Activated CD4-positive, alpha-beta T cell treated with anti-CD3 and anti-CD28 coated beads, Interleukin-2, amount 10 ng/mL, durations not matched to agents 7 days and 5 days (primary cell): ENCODE results near the gene RAB33B. TPM values are rescaled to one million over a fixed set of nuclear protein-coding genes. Genes with fewer than 3 reads are reported as not detected.

ENCODE experiments used
- CTCF ChIA-PET: fragments of 350-600 bp; sonication (Branson Sonifier 250); formaldehyde crosslinking; loops from one replicate; lab custom pipeline; 2021; ENCODE audit warnings: antibody characterized with exemption; lab: Charles Lee
- POLR2A ChIA-PET: fragments of 350-600 bp; sonication (Branson Sonifier 250); formaldehyde crosslinking; loops from one replicate; lab custom pipeline; 2021; ENCODE audit warnings: antibody characterized with exemption; lab: Charles Lee
- DNase-seq: peaks from one replicate; pipeline ENCODE4 v3.0.0-alpha.2; 2020
- H3K27ac Mint-ChIP-seq: one replicate; pipeline ENCODE4 v1.8.0; 2021; ENCODE audit warnings: mild to moderate bottlenecking, moderate library complexity, mixed read lengths
- H3K27me3 Mint-ChIP-seq: one replicate; pipeline ENCODE4 v1.8.0; 2021; ENCODE audit warnings: mixed read lengths
- H3K36me3 Mint-ChIP-seq: one replicate; pipeline ENCODE4 v1.8.0; 2021; ENCODE audit warnings: low read depth, mixed read lengths
- H3K4me1 Mint-ChIP-seq: one replicate; pipeline ENCODE4 v1.8.0; 2021; ENCODE audit warnings: mixed read lengths
- H3K4me3 Mint-ChIP-seq: one replicate; pipeline ENCODE4 v1.8.0; 2021; ENCODE audit warnings: mild to moderate bottlenecking, moderate library complexity, mixed read lengths
- H3K9me3 Mint-ChIP-seq: one replicate; pipeline ENCODE4 v1.8.0; 2021; ENCODE audit warnings: mixed read lengths
- total RNA-seq, 2 experiments: library from RNA; stranded (reverse); gene quantifications; one replicate each; pipeline ENCODE4 v1.2.3, GENCODE V29; 2021

The RAB33B gene
- total RNA-seq, 2 experiments from 2014 or later, result 7.3 TPM

GRCh38 chr4:139499186-139499585 is 45.3 kb downstream of the RAB33B start:
- Mint-ChIP-seq H3K27me3 (no peaks in the 10 kb centered on the region), H3K27ac (no peak overlapping the region), H3K4me1 (peaks cover 8% of the 10 kb centered on the region), H3K36me3 (peaks cover 1% of the 10 kb centered on the region), H3K9me3 (peaks cover 1% of the 10 kb centered on the region), H3K4me3 (no peak overlapping the region)
- CTCF ChIA-PET, result no interaction called here
- no peak for DNase-seq
- POLR2A ChIA-PET, result no interaction called here

- CTCF ChIA-PET, result interaction anchor here (0.6 to 1.2 kb wide), 4 partner anchors 9 to 40 kb away, joined by 3 to 5 read pairs (median 4); no protein-coding TSS in a partner anchor
- no peak overlapping the region for H3K27ac Mint-ChIP-seq
- no peak overlapping the region for H3K4me3 Mint-ChIP-seq
- POLR2A ChIA-PET, result no interaction called here
- H3K9me3 Mint-ChIP-seq, result peaks cover 2% of the 10 kb centered on the region
- no peaks in the 10 kb centered on the region for H3K27me3 Mint-ChIP-seq
- peaks cover 1% of the 10 kb centered on the region for H3K36me3 Mint-ChIP-seq
- no peak for DNase-seq
- H3K4me1 Mint-ChIP-seq, result peaks cover 8% of the 10 kb centered on the region
Observed at GRCh38 chr4:139501117-139501516, 47.2 kb downstream of the RAB33B start.

GRCh38 chr4:139501527-139501926 is 47.6 kb downstream of the RAB33B start:
- Mint-ChIP-seq H3K9me3 (peaks cover 2% of the 10 kb centered on the region), H3K36me3 (peaks cover 1% of the 10 kb centered on the region), H3K27me3 (no peaks in the 10 kb centered on the region), H3K27ac (no peak overlapping the region), H3K4me1 (peaks cover 8% of the 10 kb centered on the region), H3K4me3 (no peak overlapping the region)
- POLR2A ChIA-PET, result no interaction called here
- CTCF ChIA-PET, result interaction anchor here (0.6 to 1.2 kb wide), 4 partner anchors 9 to 40 kb away, joined by 3 to 5 read pairs (median 4); no protein-coding TSS in a partner anchor
- DNase-seq, result no peak

- Mint-ChIP-seq H3K36me3 (peaks cover 1% of the 10 kb centered on the region), H3K4me1 (peaks cover 8% of the 10 kb centered on the region), H3K27me3 (no peaks in the 10 kb centered on the region), H3K27ac (no peak overlapping the region), H3K4me3 (no peak overlapping the region), H3K9me3 (peaks cover 2% of the 10 kb centered on the region)
- CTCF ChIA-PET, result interaction anchor here (1.1 to 1.2 kb wide), 2 partner anchors 8 to 9 kb away, joined by 4 read pairs; no protein-coding TSS in a partner anchor
- DNase-seq, result no peak
- POLR2A ChIA-PET, result no interaction called here
Observed at GRCh38 chr4:139501927-139502899, 48.3 kb downstream of the RAB33B start.

- ChIA-PET CTCF (interaction anchor here (0.9 to 1.3 kb wide), 2 partner anchors 13 to 208 kb away, joined by 4 read pairs; no protein-coding TSS in a partner anchor), POLR2A (no interaction called here)
- H3K36me3 Mint-ChIP-seq, result peaks cover 1% of the 10 kb centered on the region
- H3K4me3 Mint-ChIP-seq, result no peak overlapping the region
- no peaks in the 10 kb centered on the region for H3K27me3 Mint-ChIP-seq
- no peak for DNase-seq
- H3K27ac Mint-ChIP-seq, result no peak overlapping the region
- H3K4me1 Mint-ChIP-seq, result peaks cover under 1% of the 10 kb centered on the region
- peaks cover 2% of the 10 kb centered on the region for H3K9me3 Mint-ChIP-seq
Observed at GRCh38 chr4:139503622-139504166, 49.8 kb downstream of the RAB33B start.

- Mint-ChIP-seq H3K27me3 (no peaks in the 10 kb centered on the region), H3K27ac (no peak overlapping the region), H3K4me1 (no peaks in the 10 kb centered on the region), H3K4me3 (no peak overlapping the region), H3K9me3 (peaks cover 2% of the 10 kb centered on the region), H3K36me3 (peaks cover 1% of the 10 kb centered on the region)
- ChIA-PET CTCF (no interaction called here), POLR2A (no interaction called here)
- no peak for DNase-seq
Observed at GRCh38 chr4:139506774-139507173, 52.9 kb downstream of the RAB33B start.

- ChIA-PET CTCF (interaction anchor here (0.6 to 1.3 kb wide), 5 partner anchors 11 to 456 kb away, joined by 3 to 5 read pairs (median 3); no protein-coding TSS in a partner anchor), POLR2A (no interaction called here)
- no peaks in the 10 kb centered on the region for H3K27me3 Mint-ChIP-seq
- H3K4me1 Mint-ChIP-seq, result no peaks in the 10 kb centered on the region
- H3K4me3 Mint-ChIP-seq, result no peak overlapping the region
- no peak overlapping the region for H3K27ac Mint-ChIP-seq
- peaks cover 2% of the 10 kb centered on the region for H3K9me3 Mint-ChIP-seq
- DNase-seq, result no peak
- H3K36me3 Mint-ChIP-seq, result peaks cover 5% of the 10 kb centered on the region
Observed at GRCh38 chr4:139508581-139509237, 54.8 kb downstream of the RAB33B start.

GRCh38 chr4:139509727-139510410 is 55.9 kb downstream of the RAB33B start:
- Mint-ChIP-seq H3K27ac (no peak overlapping the region), H3K4me1 (no peaks in the 10 kb centered on the region), H3K9me3 (no peaks in the 10 kb centered on the region), H3K27me3 (no peaks in the 10 kb centered on the region), H3K36me3 (peaks cover 7% of the 10 kb centered on the region), H3K4me3 (no peak overlapping the region)
- peak; percentile 10 for DNase-seq
- POLR2A ChIA-PET, result no interaction called here
- CTCF ChIA-PET, result interaction anchor here (0.9 to 1.1 kb wide), 2 partner anchors 8 to 96 kb away, joined by 3 to 4 read pairs; no protein-coding TSS in a partner anchor

- H3K27me3 Mint-ChIP-seq, result no peaks in the 10 kb centered on the region
- ChIA-PET CTCF (interaction anchor here (1.1 kb wide), 1 partner anchor 10 kb away, joined by 4 read pairs; no protein-coding TSS in a partner anchor), POLR2A (no interaction called here)
- no peak overlapping the region for H3K4me3 Mint-ChIP-seq
- H3K36me3 Mint-ChIP-seq, result peaks cover 18% of the 10 kb centered on the region
- H3K4me1 Mint-ChIP-seq, result no peaks in the 10 kb centered on the region
- H3K27ac Mint-ChIP-seq, result no peak overlapping the region
- no peaks in the 10 kb centered on the region for H3K9me3 Mint-ChIP-seq
- no peak for DNase-seq
Observed at GRCh38 chr4:139511320-139511719, 57.4 kb downstream of the RAB33B start.

GRCh38 chr4:139514382-139515059 is 60.6 kb downstream of the RAB33B start:
- Mint-ChIP-seq H3K9me3 (no peaks in the 10 kb centered on the region), H3K27me3 (no peaks in the 10 kb centered on the region), H3K27ac (no peak overlapping the region), H3K36me3 (peaks cover 31% of the 10 kb centered on the region), H3K4me3 (no peak overlapping the region), H3K4me1 (no peaks in the 10 kb centered on the region)
- CTCF ChIA-PET, result no interaction called here
- POLR2A ChIA-PET, result no interaction called here
- DNase-seq, result no peak

GRCh38 chr4:139515531-139515958 is 61.6 kb downstream of the RAB33B start:
- Mint-ChIP-seq H3K27ac (no peak overlapping the region), H3K4me1 (no peaks in the 10 kb centered on the region), H3K27me3 (no peaks in the 10 kb centered on the region), H3K36me3 (peaks cover 31% of the 10 kb centered on the region), H3K4me3 (no peak overlapping the region), H3K9me3 (no peaks in the 10 kb centered on the region)
- POLR2A ChIA-PET, result no interaction called here
- CTCF ChIA-PET, result interaction anchor here (0.5 kb wide), 1 partner anchor 530 kb away, joined by 3 read pairs; no protein-coding TSS in a partner anchor
- DNase-seq, result no peak
